ENCODE measurements around the gene VPS39. TPM values are rescaled to one million over a fixed set of nuclear protein-coding genes. Genes with fewer than 3 reads are reported as not detected.

Gene VPS39
- polyA plus RNA-seq, 1 of the 3 experiments (the other 2 are of a cell fraction): 61.1 TPM

DNA sequence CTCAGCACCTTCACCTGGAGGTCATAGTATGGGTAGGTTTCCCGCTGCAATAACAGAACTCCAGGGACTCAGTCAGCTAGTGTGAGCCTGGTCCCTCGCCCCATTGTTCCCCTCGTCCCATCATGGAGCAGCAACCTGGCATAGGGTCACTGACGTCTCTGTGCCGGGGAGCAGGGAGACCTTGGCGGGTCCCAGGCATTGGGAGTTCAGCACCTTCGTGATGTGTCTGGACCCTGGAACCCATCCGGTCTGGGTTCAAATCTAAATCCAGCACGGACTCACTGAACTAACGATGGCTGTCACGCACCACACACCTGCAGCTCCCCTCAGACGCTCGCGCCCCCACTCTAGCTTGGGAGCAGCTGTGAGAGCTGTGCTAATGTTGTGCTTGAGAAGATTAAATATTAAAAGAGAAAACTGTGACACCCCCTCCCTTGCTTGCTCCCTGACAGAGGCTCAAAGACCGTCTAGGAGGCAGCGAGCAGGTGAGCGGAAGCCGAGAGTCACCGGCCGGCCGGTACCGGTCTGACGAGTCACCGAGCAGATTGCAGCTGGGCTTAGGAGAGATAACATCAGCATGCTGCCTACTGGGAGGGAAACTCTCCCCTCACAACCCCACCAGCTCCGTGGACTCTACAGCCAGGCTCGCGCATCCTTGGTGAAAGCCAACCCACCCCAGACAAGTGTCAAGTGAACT is 52.4 kb downstream of the VPS39 start:
- Histone ChIP-seq H3K4me1 (ENCODE audit: control insufficient read depth in 1 of 2, insufficient read depth in 2 of 2, low read depth in 1 of 2, low read length in 1 of 2) (peaks cover 9 to 14% of the 10 kb centered on the region in 2 experiments; a peak in 2 of 4 replicates), H3K27me3 (ENCODE audit: insufficient read depth) (no peaks in the 10 kb centered on the region), H3K36me3 (replicated peaks in 1 of 2; ENCODE audit: control insufficient read depth in 1 of 2, insufficient read depth in 2 of 2, low read length in 1 of 2) (peaks cover 8 to 18% of the 10 kb centered on the region in 2 experiments), H3K4me3 (ENCODE audit: low read depth in 2 of 2, low read length in 1 of 2) (no peak overlapping the region), H3K79me2 (ENCODE audit: insufficient read depth) (no peaks in the 10 kb centered on the region), H3K9ac (no peak overlapping the region), H3K9me3 (no peaks in the 10 kb centered on the region), H3F3A (replicated peaks; ENCODE audit: insufficient read depth) (peaks cover 12% of the 10 kb centered on the region), H3K9me2 (no peaks in the 10 kb centered on the region), H3K27ac (ENCODE audit: low read depth in 2 of 2, low read length in 1 of 2) (no peak overlapping the region), H4K20me1 (ENCODE audit: insufficient read depth) (no peaks in the 10 kb centered on the region), H3K4me2 (no peak overlapping the region), H2AFZ (ENCODE audit: low read depth) (no peak overlapping the region)
- DNase-seq: peak; percentile 58
- CTCF ChIA-PET: interaction anchor here (0.7 to 4.1 kb wide), 4 partner anchors 8 to 166 kb away, joined by 3 to 28 read pairs (median 3); no protein-coding TSS in a partner anchor
- TF ChIP-seq POLR2AphosphoS5 (IDR thresholded peaks at IDR 0.05; ENCODE audit: low read depth, low read length) (no peak), GATA2 (CRISPR knock-in tag; IDR thresholded peaks at IDR 0.05) (peak; percentile 46; the same call in 1 of the 2 replicates), CHD2 (IDR thresholded peaks at IDR 0.05; ENCODE audit: low read length, partially characterized antibody) (no peak), EZH2phosphoT487 (IDR thresholded peaks at IDR 0.05; ENCODE audit: borderline replicate concordance, low read depth) (no peak), ZBTB33 (IDR thresholded peaks at IDR 0.05; ENCODE audit: borderline replicate concordance, low read depth) (no peak), RXRA (IDR thresholded peaks at IDR 0.05; ENCODE audit: borderline replicate concordance, low read depth) (no peak), MEF2A (IDR thresholded peaks at IDR 0.05; ENCODE audit: borderline replicate concordance, low read depth) (no peak), NRF1 (IDR thresholded peaks at IDR 0.05; ENCODE audit: low read depth, low read length) (no peak)
- POLR2A ChIA-PET: no interaction called here
- WGBS (ENCODE audit: low lambda C conversion rate): 65% methylated on average over 24 of the region's 27 CpGs

DNA sequence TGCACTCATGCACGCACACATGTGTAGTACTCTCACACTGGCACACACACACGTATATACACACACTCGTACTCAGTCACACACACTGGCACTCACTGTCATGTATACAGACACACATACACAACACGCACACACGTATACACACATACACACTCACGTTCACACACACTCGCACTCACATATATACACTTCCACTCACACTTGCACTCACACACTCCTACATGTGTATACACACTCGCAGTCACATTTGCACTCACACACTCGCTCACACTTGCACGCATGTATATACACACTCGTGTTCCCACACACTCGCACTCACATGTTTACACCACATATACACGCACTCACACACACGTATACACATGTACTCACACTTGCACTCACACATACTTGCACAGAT is 53.1 kb downstream of the VPS39 start:
- no peaks in the 10 kb centered on the region for H3K9me2 ChIP-seq
- no peak overlapping the region for H3K4me3 ChIP-seq (ENCODE audit: low read depth in 2 of 2, low read length in 1 of 2)
- TF ChIP-seq JUND (IDR thresholded peaks at IDR 0.05) (no peak), NRF1 (IDR thresholded peaks at IDR 0.05; ENCODE audit: low read depth, low read length) (no peak), EZH2phosphoT487 (IDR thresholded peaks at IDR 0.05; ENCODE audit: borderline replicate concordance, low read depth) (no peak), FOXM1 (IDR thresholded peaks at IDR 0.05; ENCODE audit: low read depth) (no peak)
- POLR2A ChIA-PET: no interaction called here
- H3K27me3 ChIP-seq (ENCODE audit: insufficient read depth): no peaks in the 10 kb centered on the region
- no peak overlapping the region for H3K9ac ChIP-seq
- DNase-seq: no peak
- H2AFZ ChIP-seq (ENCODE audit: low read depth): no peak overlapping the region
- CTCF ChIA-PET: interaction anchor here (4.1 kb wide), 1 partner anchor 16 kb away, joined by 28 read pairs; no protein-coding TSS in a partner anchor
- H3K4me1 ChIP-seq (ENCODE audit: control insufficient read depth in 1 of 2, insufficient read depth in 2 of 2, low read depth in 1 of 2, low read length in 1 of 2): peaks cover 9 to 14% of the 10 kb centered on the region in 2 experiments; a peak in 2 of 4 replicates
- no peak overlapping the region for H3K27ac ChIP-seq (ENCODE audit: low read depth in 2 of 2, low read length in 1 of 2)
- H3K36me3 ChIP-seq (replicated peaks in 1 of 2; ENCODE audit: control insufficient read depth in 1 of 2, insufficient read depth in 2 of 2, low read length in 1 of 2): peaks cover 2 to 11% of the 10 kb centered on the region in 2 experiments
- no peaks in the 10 kb centered on the region for H4K20me1 ChIP-seq (ENCODE audit: insufficient read depth)
- no peaks in the 10 kb centered on the region for H3K79me2 ChIP-seq (ENCODE audit: insufficient read depth)
- no peak overlapping the region for H3K4me2 ChIP-seq
- H3K9me3 ChIP-seq: no peaks in the 10 kb centered on the region
- WGBS (ENCODE audit: low lambda C conversion rate): 92% methylated on average over 14 of the region's 14 CpGs
- H3F3A ChIP-seq (replicated peaks; ENCODE audit: insufficient read depth): peaks cover 12% of the 10 kb centered on the region
